HG03139 (cell line): Measurements from ENCODE around the gene RAB24.
"Not testable (repeated sequence)": the region's sequence is repeated elsewhere in the genome, so short reads cannot be mapped to it uniquely, and the experiment has no call there.

Source experiments
- ATAC-seq: cut with Tn5 transposase; IDR thresholded peaks from one replicate; pipeline ENCODE4 v1.9.1; 2021; ENCODE audit not compliant: unreplicated experiment

Gene RAB24

GRCh38 chr5:177311723-177312648, 8.5 kb upstream of the RAB24 start, which contains the start of gene MXD3:
MXD3 (minus strand) TSS chr5:177311898; CDS start chr5:177311830, 68 bp downstream.
- ATAC-seq, result peak; percentile 80

- no peak for ATAC-seq
Measured at GRCh38 chr5:177311392-177311722, 7.8 kb upstream of the RAB24 start.

- ATAC-seq, result no peak
Measured at GRCh38 chr5:177310757-177311391, 7.4 kb upstream of the RAB24 start.

DNA sequence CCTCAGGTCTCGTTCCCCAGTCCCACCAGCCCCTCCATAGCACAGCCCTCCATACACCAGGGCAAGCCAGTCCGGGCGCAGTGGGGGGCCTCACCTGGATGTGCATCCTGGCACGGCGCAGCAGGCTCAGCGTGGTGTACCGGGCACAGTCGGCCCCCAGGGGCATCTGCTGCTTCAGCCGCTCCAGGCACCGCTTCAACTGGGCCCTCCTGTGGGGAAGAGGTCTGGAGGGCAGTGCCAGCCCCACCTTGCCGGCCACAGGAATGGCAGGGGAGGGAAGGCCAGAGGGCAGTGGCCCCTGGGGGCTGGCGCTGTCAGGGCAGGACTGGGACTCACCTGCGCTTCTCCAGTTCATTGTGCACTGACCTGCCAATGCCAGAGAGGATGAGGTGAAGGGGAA, 6.8 kb upstream of the RAB24 start:
- no peak for ATAC-seq

GRCh38 chr5:177309351-177310191, 6.1 kb upstream of the RAB24 start:
- no peak for ATAC-seq

DNA sequence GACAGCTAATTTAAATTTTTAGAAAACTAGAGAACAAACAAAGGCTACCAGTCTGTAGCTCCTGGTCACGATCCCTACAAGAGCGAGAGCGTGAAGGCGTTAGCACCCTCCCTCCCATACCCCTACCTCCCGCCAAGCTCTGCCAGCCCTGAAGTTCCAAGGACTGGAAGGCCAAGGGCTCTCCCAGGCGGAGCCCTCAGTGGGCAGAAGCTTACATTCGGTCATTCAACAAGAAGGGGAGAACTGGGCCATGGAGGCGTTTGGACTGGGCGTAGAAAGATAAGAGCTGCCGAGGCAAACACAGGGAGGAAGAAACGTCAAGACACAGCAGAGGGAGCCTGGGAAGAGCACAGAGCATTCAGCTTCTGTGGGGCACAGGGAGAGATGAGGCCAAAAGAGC, 5.2 kb upstream of the RAB24 start:
- ATAC-seq, result no peak

GRCh38 chr5:177307544-177308363, 4.2 kb upstream of the RAB24 start:
- ATAC-seq, result no peak

GRCh38 chr5:177306674-177307543, 3.4 kb upstream of the RAB24 start:
- ATAC-seq, result no peak

DNA sequence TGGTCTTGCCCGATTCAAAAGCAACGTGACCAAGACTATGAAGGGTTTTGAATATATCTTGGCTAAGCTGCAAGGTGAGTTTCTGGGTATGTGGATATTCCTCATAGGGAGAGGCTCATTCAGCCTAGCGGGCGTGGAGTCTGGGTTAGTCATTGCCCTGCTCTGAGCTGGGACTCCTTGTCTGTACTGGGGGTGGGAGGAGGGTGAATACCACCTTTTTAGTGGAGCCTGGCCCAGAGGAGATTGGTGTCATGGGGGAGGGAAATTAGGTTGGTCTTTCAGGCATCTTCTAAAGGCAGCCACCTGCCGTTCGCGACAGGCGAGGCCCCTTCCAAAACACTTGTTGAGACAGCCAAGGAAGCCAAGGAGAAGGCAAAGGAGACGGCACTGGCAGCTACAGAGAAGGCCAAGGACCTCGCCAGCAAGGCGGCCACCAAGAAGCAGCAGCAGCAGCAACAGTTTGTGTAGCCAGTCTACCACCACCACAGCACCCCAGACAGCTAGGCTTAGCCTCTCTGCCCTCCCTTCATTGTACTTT, 2.7 kb upstream of the RAB24 start:
- not testable (repeated sequence) for ATAC-seq

DNA sequence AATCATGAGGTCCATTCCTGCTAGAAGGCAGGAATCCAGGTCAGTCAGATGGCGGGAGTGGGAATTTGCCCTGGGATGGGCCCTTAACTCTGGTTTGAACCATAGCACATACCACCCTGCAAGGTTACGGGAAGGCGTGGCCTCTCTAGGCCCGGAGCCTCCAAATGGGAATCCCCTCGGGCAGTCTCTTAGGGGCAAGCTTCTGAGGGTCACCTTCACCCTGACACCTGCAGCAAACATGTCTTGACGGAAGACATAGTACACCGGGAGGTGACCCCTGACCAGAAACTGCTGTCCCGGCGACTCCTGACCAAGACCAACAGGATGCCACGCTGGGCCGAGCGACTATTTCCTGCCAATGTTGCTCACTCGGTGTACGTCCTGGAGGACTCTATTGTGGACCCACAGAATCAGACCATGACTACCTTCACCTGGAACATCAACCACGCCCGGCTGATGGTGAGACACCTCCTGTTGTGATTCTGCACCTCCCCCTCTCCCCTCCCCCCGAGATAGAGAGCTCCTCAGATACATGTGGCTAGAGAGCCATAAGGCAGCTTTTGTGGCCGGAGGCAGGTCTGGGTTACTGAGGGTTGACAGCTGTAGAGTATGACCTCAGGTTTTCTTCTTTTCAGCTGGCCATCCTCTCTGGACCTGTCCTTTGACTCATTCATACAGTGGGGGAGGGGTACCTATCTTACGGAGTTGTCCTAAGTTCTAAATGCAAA, 1.0 kb upstream of the RAB24 start:
- ATAC-seq, result no peak

- ATAC-seq, result no peak
Measured at GRCh38 chr5:177303925-177304391, 439 bp upstream of the RAB24 start.

DNA sequence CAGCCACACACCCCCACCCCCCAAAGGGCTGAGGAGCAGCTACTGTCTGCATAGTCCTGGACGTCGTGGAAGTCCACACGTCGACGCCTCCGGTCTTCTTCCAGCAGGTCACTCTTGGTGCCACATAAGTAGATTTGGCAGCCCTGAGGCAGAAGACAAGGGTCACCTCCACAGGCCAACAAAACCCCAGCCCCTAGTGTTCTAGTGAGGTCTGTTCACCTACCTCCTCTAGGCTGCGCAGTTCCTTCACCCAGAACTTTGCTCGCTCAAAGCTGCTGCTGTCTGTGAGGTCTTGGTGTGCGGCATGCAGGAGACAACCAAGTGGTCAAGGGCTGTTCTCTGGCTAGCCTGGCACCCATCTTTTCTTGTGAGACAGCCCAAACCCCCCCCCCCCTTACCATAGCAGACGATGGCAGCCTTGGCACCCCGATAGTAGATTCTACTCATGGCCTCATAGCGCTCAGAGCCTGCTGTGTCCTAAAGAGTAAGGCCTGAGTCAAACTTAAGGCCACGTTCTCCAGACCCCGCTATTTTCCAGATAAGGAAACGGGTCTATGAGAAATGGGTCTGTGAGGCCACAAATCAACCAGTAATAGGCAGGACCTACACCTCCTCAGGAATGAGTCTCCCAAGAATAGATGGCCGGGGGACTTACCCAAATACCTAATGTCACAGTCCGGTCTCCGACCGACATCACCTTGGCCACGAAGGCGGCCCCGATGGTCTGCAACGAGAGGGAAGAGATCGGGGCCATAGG, 987 bp downstream of the RAB24 start:
- ATAC-seq, result no peak

DNA sequence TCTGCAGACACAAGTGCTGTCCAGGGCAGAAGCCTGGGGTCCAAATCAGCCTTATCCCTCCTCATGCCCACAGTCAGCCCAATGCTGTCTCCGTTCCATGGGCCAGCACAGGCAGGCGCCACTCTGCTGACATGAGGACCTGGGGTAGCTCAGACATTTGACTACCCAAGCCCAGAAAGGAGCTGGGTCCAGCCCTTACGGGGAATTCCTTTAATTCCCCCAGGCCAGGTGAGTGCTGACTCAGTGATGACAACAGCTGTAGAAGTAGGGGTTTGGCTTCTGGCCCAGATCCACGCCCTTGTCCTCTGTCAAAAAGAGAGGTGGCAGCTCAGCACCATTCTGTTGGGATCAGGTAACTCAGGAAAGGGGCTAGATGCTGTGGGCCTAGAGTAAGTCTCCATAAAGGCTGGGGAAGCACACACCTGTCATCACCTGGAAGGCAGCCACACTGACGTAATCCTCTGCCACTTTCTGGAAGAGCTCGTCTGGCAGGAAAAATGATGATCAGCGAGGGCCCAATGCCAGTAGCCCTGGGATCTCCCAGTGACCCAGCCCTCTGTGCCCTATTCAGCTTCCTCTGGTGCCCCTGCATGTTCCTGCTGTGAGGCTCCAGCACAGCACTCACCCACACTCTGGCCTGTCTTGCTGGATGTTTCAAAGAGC, 1.9 kb downstream of the RAB24 start:
- ATAC-seq, result no peak

- no peak for ATAC-seq
Measured at GRCh38 chr5:177300951-177301350, 2.6 kb downstream of the RAB24 start.

DNA sequence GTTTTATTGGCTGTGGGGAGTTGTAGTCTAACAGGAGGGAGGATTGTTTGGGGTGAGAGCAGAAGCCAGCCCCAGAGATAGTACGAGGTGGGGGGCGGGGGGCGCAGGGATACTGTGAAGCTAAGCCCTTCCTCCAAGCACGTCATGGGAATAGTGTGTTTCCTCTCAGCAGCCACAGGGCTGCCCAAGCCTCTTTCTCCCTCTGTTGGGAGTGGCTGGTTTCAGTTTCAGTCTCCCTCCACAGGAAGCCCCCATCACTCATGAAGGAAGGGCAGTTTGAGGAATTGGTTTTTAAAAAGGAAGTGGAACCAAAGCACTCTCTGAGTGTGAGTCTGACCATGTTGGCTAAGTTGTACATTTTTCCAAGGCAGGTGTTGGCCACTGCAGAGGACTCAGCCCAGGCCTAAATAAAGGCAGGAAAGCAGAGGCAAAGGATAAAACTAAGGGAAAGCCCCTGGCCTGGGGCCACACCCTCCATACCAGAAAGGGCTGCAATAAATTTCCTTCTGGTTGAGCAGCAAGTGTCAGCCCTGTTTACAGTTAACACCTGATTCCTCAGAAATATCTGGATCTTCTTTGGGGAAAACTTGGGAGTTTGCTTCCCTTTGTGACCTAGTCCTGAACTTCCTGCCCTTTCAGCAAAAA, 3.2 kb downstream of the RAB24 start:
- peak; percentile 34 for ATAC-seq

GRCh38 chr5:177299697-177300096, 3.8 kb downstream of the RAB24 start:
- ATAC-seq, result no peak

DNA sequence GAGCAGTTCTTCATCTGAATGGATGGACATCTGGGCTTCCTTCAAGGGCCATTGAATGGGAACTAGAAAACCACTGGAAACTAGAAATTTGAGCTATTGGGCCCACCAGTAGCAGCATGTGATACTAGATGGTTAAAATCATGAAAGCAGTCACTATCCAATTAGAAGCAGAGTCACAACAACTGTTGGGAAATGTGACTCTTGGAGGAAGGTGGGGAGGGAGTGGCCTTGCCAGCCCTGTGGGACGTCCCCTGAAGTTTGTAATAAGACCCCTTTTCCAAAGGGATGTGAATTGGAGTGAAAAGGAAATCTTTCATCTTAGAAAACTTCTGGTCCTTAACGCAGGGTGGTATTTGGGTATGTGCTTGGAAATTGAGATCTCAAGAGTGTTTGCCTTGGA, 5.6 kb downstream of the RAB24 start:
- no peak for ATAC-seq
